B cell (primary cell): ENCODE data around the gene GTF3A. TPM values are rescaled to one million over a fixed set of nuclear protein-coding genes. Genes with fewer than 3 reads are reported as not detected.

Experiments
- ATAC-seq: fragments of 200-7000 bp; cut with Tn5 transposase; one replicate; pipeline ENCODE4 v1.10.0; 2021; ENCODE audit warnings: low read depth, mild to moderate bottlenecking, moderate number of reproducible peaks, moderate library complexity
- CTCF ChIA-PET: fragments of 350-600 bp; sonication (Branson Sonifier 250); formaldehyde crosslinking; loops from one replicate; lab custom pipeline; 2021; ENCODE audit warnings: antibody characterized with exemption, inconsistent platforms; lab: Charles Lee
- POLR2A ChIA-PET: fragments of 350-600 bp; sonication (Branson Sonifier 250); formaldehyde crosslinking; loops from one replicate; lab custom pipeline; 2021; ENCODE audit warnings: antibody characterized with exemption; lab: Charles Lee
- DNase-seq: peaks from one replicate; pipeline ENCODE4 v3.0.0; 2013
- H2AFZ ChIP-seq: 2 replicates; pipeline ENCODE4 v1.6.1; 2012; ENCODE audit warnings: mild to moderate bottlenecking, low read depth, low read length; ENCODE audit not compliant: insufficient read depth, poor library complexity, severe bottlenecking
- H3K27ac ChIP-seq, 2 donors: 1 replicate in 1 of 2; 2 replicates in 1 of 2; pipeline ENCODE4 v1.5.1; 2012 to 2013; ENCODE audit warnings: low read length in 2 of 2, mild to moderate bottlenecking in 2 of 2, moderate library complexity in 1 of 2
- H3K27me3 ChIP-seq, 4 experiments: fragments of 200-600 bp in 1 of 4; sonication (generic) in 1 of 4; replicated peaks in 1 of 4; 1 replicate in 2 of 4; 2 replicates in 2 of 4; pipeline versions ENCODE4 v1.6.1 to v1.7.0; 2013 to 2016; ENCODE audit warnings: low read length in 3 of 4, mild to moderate bottlenecking in 2 of 4, mixed read lengths in 1 of 4, moderate library complexity in 1 of 4; ENCODE audit not compliant: insufficient read depth in 4 of 4, control insufficient read depth in 3 of 4; ENCODE audit errors: control extremely low read depth in 1 of 4
- H3K36me3 ChIP-seq, 2 experiments: replicated peaks in 1 of 2; 1 replicate in 1 of 2; 2 replicates in 1 of 2; pipeline versions ENCODE4 v1.6.1 to v1.7.1; 2013; ENCODE audit warnings: low read length in 1 of 2; ENCODE audit not compliant: insufficient read depth in 2 of 2, control insufficient read depth in 1 of 2; ENCODE audit errors: control extremely low read depth in 1 of 2, extremely low read depth in 1 of 2
- H3K4me1 ChIP-seq, 2 donors: fragments of 200-600 bp in 1 of 2; sonication (generic) in 1 of 2; 1 replicate in 1 of 2; 2 replicates in 1 of 2; pipeline versions ENCODE4 v1.5.1 to v1.6.1; 2013 to 2017; ENCODE audit warnings: low read length in 2 of 2; ENCODE audit not compliant: control insufficient read depth in 2 of 2, insufficient read depth in 2 of 2
- H3K4me2 ChIP-seq: replicated peaks from 2 replicates; pipeline ENCODE3; 2012; ENCODE audit warnings: mild to moderate bottlenecking, low read depth, low read length; ENCODE audit not compliant: poor library complexity, severe bottlenecking
- H3K4me3 ChIP-seq, 5 experiments: fragments of 200-600 bp in 1 of 5; sonication (generic) in 1 of 5; 1 replicate in 3 of 5; 2 replicates in 2 of 5; pipeline versions ENCODE4 v1.5.1 to v1.7.0; 2011 to 2016; ENCODE audit warnings: low read length in 4 of 5, mild to moderate bottlenecking in 4 of 5, low read depth in 2 of 5, control low read depth in 1 of 5, moderate library complexity in 1 of 5; ENCODE audit not compliant: insufficient read depth in 1 of 5; ENCODE audit errors: control extremely low read depth in 1 of 5, extremely low read depth in 1 of 5
- H3K79me2 ChIP-seq: fragments of 200-600 bp; sonication (generic); one replicate; pipeline ENCODE4 v1.6.0; 2016; ENCODE audit warnings: low read length; ENCODE audit not compliant: control insufficient read depth, insufficient read depth
- H3K9ac ChIP-seq: fragments of 200-600 bp; sonication (generic); 2 replicates; pipeline ENCODE4 v1.6.1; 2017; ENCODE audit warnings: mild to moderate bottlenecking, low read length, moderate library complexity
- H3K9me3 ChIP-seq, 3 donors: one replicate each; pipeline versions ENCODE4 v1.6.1 to v1.7.1; 2013; ENCODE audit warnings: low read length in 2 of 3; ENCODE audit not compliant: control insufficient read depth in 2 of 3, insufficient read depth in 1 of 3; ENCODE audit errors: control extremely low read depth in 1 of 3
- H4K20me1 ChIP-seq: 2 replicates; pipeline ENCODE4 v1.6.0; 2012; ENCODE audit warnings: mild to moderate bottlenecking, low read length; ENCODE audit not compliant: insufficient read depth, control insufficient read depth, poor library complexity, severe bottlenecking
- H3K27ac Mint-ChIP-seq: one replicate; pipeline ENCODE4 v1.8.0; 2021; ENCODE audit warnings: mixed read lengths
- H3K27me3 Mint-ChIP-seq: one replicate; pipeline ENCODE4 v1.8.0; 2021; ENCODE audit warnings: mixed read lengths
- H3K4me1 Mint-ChIP-seq: one replicate; pipeline ENCODE4 v1.8.0; 2021; ENCODE audit warnings: mixed read lengths
- H3K4me3 Mint-ChIP-seq: one replicate; pipeline ENCODE4 v1.8.0; 2021; ENCODE audit warnings: mixed read lengths
- H3K9me3 Mint-ChIP-seq: one replicate; pipeline ENCODE4 v1.8.0; 2022; ENCODE audit warnings: mixed read lengths; ENCODE audit not compliant: insufficient read depth
- EZH2 ChIP-seq: IDR thresholded peaks from 2 replicates; pipeline ENCODE4 v1.6.1; 2012; ENCODE audit warnings: borderline replicate concordance, low read depth, mild to moderate bottlenecking, moderate library complexity, low read length; ENCODE audit not compliant: insufficient read depth, poor library complexity, severe bottlenecking
- WGBS: methylation state at CpG from one replicate; pipeline ENCODE4 v1.1.5; 2013; ENCODE audit warnings: missing lambda C conversion rate; ENCODE audit not compliant: insufficient coverage; 5-methylcytosine and 5-hydroxymethylcytosine counted together
- intact Hi-C: fragments of 100-400 bp; cut with micrococcal nuclease; formaldehyde crosslinking; loops from one replicate; pipeline ENCODE4 v1.10.0; 2022
- polyA plus RNA-seq: library from polyadenylated mRNA; depleted of rRNA; stranded (reverse); fragments of >200 nt; gene quantifications from 2 replicates; pipeline ENCODE4 v1.2.3, GENCODE V29; 2012
- total RNA-seq, 2 donors: library from RNA; stranded (reverse); fragments of 120-200 nt in 1 of 2; gene quantifications; 1 replicate in 1 of 2; 2 replicates in 1 of 2; pipeline versions ENCODE4 v1.2.3 to v1.2.4, GENCODE V29; 2013 to 2022
- TF ChIP-seq, protein P1 (sequence below): fragments of 200-600 bp; IDR thresholded peaks from one replicate; pipeline ENCODE4 v1.8.0; 2022; ENCODE audit warnings: antibody characterized with exemption, mild to moderate bottlenecking

GTF3A gene
- total and polyA plus RNA-seq, 2 donors (not counting 1 experiment from before 2014, with no cell fraction given), result 122 to 169 TPM

DNA sequence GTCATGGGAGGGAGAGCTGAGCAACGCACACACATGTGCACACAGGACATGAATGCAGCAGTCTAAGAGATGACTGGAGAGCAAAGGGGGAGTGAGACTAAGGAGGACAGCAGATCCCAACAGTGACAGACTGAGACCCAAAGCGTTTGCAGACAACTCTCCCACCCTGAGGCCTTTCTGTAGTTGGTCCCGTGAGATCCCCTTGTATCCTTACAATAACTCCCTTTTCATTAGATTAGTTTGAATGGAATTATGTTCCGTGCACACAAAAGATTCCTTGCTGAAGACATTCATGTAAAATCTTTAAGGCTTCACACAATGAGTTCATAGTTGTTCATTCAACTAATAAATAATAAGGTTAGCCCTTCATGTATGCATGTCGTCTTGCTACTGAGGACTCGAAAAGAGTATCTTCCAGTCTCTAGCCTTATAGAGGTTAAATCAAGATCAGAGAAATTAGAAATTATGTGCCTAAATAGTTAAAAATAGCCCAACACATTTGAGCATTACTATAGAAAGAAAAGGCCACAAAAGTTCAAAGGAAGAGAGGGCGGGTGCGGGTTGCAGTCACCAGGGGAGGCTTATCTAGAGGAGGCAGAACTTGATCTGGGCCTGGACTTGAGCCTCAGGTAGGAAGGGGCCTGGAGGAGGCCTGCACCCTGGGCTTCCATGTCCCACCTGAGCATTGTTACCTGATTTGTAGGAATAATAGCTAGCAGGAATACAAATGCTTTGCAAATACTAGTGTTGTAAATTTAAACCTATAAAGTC, 3.1 kb upstream of the GTF3A start:
- no peak overlapping the region for H3K4me3 ChIP-seq
- no peak overlapping the region for H3K9ac ChIP-seq
- H3K27ac ChIP-seq, result no peak overlapping the region
- H2AFZ ChIP-seq, result no peak overlapping the region
- ATAC-seq, result no peak
- no peak for DNase-seq
- TF ChIP-seq, protein P1, sequence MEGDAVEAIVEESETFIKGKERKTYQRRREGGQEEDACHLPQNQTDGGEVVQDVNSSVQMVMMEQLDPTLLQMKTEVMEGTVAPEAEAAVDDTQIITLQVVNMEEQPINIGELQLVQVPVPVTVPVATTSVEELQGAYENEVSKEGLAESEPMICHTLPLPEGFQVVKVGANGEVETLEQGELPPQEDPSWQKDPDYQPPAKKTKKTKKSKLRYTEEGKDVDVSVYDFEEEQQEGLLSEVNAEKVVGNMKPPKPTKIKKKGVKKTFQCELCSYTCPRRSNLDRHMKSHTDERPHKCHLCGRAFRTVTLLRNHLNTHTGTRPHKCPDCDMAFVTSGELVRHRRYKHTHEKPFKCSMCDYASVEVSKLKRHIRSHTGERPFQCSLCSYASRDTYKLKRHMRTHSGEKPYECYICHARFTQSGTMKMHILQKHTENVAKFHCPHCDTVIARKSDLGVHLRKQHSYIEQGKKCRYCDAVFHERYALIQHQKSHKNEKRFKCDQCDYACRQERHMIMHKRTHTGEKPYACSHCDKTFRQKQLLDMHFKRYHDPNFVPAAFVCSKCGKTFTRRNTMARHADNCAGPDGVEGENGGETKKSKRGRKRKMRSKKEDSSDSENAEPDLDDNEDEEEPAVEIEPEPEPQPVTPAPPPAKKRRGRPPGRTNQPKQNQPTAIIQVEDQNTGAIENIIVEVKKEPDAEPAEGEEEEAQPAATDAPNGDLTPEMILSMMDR, result no peak
- no peak for TF ChIP-seq EZH2
- ChIA-PET CTCF (interaction anchor here (1.0 kb wide), 1 partner anchor 408 kb away, joined by 3 read pairs; no protein-coding TSS in a partner anchor), POLR2A (no interaction called here)
- Mint-ChIP-seq H3K4me1 (peaks cover 16% of the 10 kb centered on the region), H3K9me3 (no peaks in the 10 kb centered on the region), H3K4me3 (no peak overlapping the region), H3K27ac (no peak overlapping the region), H3K27me3 (no peaks in the 10 kb centered on the region)
- H4K20me1 ChIP-seq, result no peaks in the 10 kb centered on the region
- H3K36me3 ChIP-seq, result no peaks in the 10 kb centered on the region
- H3K4me2 ChIP-seq, result no peak overlapping the region
- H3K27me3 ChIP-seq, result peaks cover 0 to 4% (median 0%) of the 10 kb centered on the region in 4 experiments
- intact Hi-C loops, result loop anchor here (10.0 kb wide), 1 partner anchor 1166 kb away; the partner anchor contains the start of gene CDK8
- 100% methylated on average over 2 of the region's 8 CpGs for WGBS
- H3K9me3 ChIP-seq, result no peaks in the 10 kb centered on the region
- peaks cover 16% of the 10 kb centered on the region for H3K79me2 ChIP-seq
- peaks cover 12 to 20% of the 10 kb centered on the region in 2 donors for H3K4me1 ChIP-seq

DNA sequence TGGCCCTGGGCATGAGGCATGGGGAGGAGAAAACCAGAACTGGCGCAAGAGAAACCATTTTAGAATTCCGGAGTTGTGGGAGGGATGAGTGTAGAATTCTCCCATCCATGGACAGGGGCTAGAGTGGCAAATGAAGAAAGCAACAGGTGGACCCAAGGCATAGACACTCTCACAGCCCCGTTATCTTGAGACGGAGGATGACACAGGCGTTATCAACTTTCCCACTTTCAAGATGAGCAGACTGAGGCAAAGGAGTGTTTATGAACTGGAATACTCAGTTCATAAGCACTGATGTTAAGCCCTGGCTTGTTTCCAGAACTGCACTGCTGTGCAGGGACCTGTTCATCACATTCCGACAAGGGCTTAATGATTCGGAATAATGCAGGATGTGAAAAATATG, 1.1 kb upstream of the GTF3A start:
- intact Hi-C loops, result loop anchor here (10.0 kb wide), 1 partner anchor 1169 kb away; the partner anchor contains the start of gene CDK8
- CTCF ChIA-PET, result interaction anchor here (1.2 to 4.5 kb wide), 2 partner anchors 19 to 403 kb away, joined by 3 to 22 read pairs; no protein-coding TSS in a partner anchor

More for the DNA sequence above, 1.1 kb upstream of the GTF3A start:
- Histone ChIP-seq H2AFZ (no peak overlapping the region), H3K27ac (no peak overlapping the region), H3K9me3 (no peaks in the 10 kb centered on the region), H3K36me3 (peaks cover 0 to 16% of the 10 kb centered on the region in 2 experiments), H3K4me2 (peak overlapping the region; percentile 98), H3K4me1 (peaks cover 25 to 36% of the 10 kb centered on the region in 2 donors), H3K79me2 (peaks cover 37% of the 10 kb centered on the region), H3K9ac (peak overlapping the region; percentile 95), H4K20me1 (peaks cover 1% of the 10 kb centered on the region), H3K4me3 (no peak overlapping the region), H3K27me3 (no peaks in the 10 kb centered on the region)
- 100% methylated on average over 3 of the region's 7 CpGs for WGBS
- Mint-ChIP-seq H3K9me3 (no peaks in the 10 kb centered on the region), H3K4me1 (peaks cover 35% of the 10 kb centered on the region), H3K27me3 (no peaks in the 10 kb centered on the region), H3K4me3 (peak overlapping the region; percentile 82), H3K27ac (peak overlapping the region; percentile 4)
- DNase-seq (no peak), ATAC-seq (no peak)
- POLR2A ChIA-PET, result interaction anchor here (3.3 kb wide), 1 partner anchor 197 kb away, joined by 26 read pairs; the partner anchor contains the start of genes LNX2 and POLR1D
- no peak for TF ChIP-seq EZH2
- TF ChIP-seq, protein P1, result no peak
